Esophagus muscularis mucosa (tissue), 4 donors: Measurements from ENCODE around the gene PDCL2.

Source experiments
- EP300 ChIP-seq: sonication (generic); formaldehyde crosslinking; IDR thresholded peaks from one replicate; pipeline ENCODE4 v1.6.1; 2017; ENCODE audit warnings: antibody characterized with exemption
- POLR2A ChIP-seq: fragments of 450-650 bp; IDR thresholded peaks from one replicate; pipeline ENCODE4 v1.6.1; 2017; ENCODE audit warnings: antibody characterized with exemption, moderate library complexity, mild to moderate bottlenecking, low read depth
- TF ChIP-seq, protein P1 (sequence below), 3 experiments: fragments of 200-600 bp in 2 of 3; fragments of 450-650 bp in 1 of 3; sonication (generic) in 2 of 3; IDR thresholded peaks; one replicate each; pipeline ENCODE4 v1.5.1; 2017 to 2019; ENCODE audit warnings: antibody characterized with exemption in 3 of 3, mild to moderate bottlenecking in 2 of 3, moderate library complexity in 1 of 3

GRCh38 chr4:55510685-55511084 is 81.4 kb downstream of the PDCL2 start:
- TF ChIP-seq, protein P1, sequence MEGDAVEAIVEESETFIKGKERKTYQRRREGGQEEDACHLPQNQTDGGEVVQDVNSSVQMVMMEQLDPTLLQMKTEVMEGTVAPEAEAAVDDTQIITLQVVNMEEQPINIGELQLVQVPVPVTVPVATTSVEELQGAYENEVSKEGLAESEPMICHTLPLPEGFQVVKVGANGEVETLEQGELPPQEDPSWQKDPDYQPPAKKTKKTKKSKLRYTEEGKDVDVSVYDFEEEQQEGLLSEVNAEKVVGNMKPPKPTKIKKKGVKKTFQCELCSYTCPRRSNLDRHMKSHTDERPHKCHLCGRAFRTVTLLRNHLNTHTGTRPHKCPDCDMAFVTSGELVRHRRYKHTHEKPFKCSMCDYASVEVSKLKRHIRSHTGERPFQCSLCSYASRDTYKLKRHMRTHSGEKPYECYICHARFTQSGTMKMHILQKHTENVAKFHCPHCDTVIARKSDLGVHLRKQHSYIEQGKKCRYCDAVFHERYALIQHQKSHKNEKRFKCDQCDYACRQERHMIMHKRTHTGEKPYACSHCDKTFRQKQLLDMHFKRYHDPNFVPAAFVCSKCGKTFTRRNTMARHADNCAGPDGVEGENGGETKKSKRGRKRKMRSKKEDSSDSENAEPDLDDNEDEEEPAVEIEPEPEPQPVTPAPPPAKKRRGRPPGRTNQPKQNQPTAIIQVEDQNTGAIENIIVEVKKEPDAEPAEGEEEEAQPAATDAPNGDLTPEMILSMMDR (IDR thresholded peaks at IDR 0.05), result no peak
- TF ChIP-seq POLR2A (no peak), EP300 (no peak)
